Measurements from ENCODE around the gene THBS2.

DNA sequence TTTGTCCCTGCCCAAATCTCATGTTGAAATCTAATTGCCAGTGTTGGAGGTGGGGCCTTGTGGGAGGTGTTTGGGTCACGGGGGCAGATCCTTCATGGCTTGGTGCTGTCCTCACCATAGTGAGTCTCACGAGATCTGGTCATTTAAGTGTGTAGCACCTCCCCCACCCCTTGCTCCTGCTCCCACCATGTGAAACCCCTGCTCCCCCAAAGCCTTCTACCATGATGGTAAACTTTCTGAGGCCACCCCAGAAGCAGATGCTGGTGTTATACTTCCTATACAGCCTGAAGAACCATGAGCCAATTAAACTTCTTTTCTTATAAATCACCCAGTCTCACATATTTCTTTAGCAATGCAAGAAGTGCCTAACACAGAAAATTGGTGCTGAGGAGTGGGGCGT, 19.9 kb upstream of the THBS2 start:
- TF ChIP-seq, protein P1, sequence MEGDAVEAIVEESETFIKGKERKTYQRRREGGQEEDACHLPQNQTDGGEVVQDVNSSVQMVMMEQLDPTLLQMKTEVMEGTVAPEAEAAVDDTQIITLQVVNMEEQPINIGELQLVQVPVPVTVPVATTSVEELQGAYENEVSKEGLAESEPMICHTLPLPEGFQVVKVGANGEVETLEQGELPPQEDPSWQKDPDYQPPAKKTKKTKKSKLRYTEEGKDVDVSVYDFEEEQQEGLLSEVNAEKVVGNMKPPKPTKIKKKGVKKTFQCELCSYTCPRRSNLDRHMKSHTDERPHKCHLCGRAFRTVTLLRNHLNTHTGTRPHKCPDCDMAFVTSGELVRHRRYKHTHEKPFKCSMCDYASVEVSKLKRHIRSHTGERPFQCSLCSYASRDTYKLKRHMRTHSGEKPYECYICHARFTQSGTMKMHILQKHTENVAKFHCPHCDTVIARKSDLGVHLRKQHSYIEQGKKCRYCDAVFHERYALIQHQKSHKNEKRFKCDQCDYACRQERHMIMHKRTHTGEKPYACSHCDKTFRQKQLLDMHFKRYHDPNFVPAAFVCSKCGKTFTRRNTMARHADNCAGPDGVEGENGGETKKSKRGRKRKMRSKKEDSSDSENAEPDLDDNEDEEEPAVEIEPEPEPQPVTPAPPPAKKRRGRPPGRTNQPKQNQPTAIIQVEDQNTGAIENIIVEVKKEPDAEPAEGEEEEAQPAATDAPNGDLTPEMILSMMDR (IDR thresholded peaks at IDR 0.05): no peak
- no peak for TF ChIP-seq POLR2A (IDR thresholded peaks at IDR 0.05)
- no peak for TF ChIP-seq EP300 (IDR thresholded peaks at IDR 0.05)
